Measurements from ENCODE around the gene IL18R1.

- TF ChIP-seq, protein P1, sequence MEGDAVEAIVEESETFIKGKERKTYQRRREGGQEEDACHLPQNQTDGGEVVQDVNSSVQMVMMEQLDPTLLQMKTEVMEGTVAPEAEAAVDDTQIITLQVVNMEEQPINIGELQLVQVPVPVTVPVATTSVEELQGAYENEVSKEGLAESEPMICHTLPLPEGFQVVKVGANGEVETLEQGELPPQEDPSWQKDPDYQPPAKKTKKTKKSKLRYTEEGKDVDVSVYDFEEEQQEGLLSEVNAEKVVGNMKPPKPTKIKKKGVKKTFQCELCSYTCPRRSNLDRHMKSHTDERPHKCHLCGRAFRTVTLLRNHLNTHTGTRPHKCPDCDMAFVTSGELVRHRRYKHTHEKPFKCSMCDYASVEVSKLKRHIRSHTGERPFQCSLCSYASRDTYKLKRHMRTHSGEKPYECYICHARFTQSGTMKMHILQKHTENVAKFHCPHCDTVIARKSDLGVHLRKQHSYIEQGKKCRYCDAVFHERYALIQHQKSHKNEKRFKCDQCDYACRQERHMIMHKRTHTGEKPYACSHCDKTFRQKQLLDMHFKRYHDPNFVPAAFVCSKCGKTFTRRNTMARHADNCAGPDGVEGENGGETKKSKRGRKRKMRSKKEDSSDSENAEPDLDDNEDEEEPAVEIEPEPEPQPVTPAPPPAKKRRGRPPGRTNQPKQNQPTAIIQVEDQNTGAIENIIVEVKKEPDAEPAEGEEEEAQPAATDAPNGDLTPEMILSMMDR (IDR thresholded peaks at IDR 0.05), result no peak
- TF ChIP-seq POLR2A (IDR thresholded peaks at IDR 0.05), result no peak
These were observed 3.9 kb downstream of the IL18R1 start for GRCh38 chr2:102359527-102359926.
